ENCODE results near the gene CYB5R4.

DNA sequence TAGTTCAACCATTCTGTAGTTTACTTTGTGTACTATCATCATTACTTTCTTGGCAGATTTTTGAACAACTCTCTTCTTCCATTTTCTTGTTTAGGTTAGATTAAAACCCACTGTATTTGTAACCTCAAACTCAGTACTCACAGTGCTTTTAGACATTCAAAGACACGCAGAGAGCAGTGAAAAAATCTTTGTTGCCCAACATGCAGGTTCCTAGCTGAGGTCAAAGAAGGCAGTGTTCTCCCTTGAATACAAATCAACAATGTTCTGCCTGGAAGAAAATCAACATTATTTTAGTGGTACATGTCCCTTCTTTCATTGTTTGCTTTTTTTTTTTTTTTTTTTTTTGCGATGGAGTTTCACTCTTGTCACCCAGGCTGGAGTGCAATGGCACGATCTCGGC lies 11.2 kb downstream of the CYB5R4 start:
- TF ChIP-seq, protein P1, sequence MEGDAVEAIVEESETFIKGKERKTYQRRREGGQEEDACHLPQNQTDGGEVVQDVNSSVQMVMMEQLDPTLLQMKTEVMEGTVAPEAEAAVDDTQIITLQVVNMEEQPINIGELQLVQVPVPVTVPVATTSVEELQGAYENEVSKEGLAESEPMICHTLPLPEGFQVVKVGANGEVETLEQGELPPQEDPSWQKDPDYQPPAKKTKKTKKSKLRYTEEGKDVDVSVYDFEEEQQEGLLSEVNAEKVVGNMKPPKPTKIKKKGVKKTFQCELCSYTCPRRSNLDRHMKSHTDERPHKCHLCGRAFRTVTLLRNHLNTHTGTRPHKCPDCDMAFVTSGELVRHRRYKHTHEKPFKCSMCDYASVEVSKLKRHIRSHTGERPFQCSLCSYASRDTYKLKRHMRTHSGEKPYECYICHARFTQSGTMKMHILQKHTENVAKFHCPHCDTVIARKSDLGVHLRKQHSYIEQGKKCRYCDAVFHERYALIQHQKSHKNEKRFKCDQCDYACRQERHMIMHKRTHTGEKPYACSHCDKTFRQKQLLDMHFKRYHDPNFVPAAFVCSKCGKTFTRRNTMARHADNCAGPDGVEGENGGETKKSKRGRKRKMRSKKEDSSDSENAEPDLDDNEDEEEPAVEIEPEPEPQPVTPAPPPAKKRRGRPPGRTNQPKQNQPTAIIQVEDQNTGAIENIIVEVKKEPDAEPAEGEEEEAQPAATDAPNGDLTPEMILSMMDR (conservative IDR thresholded peaks at IDR 0.05; ENCODE audit: low read length), result no peak
- TF ChIP-seq EZH2phosphoT487 (IDR thresholded peaks at IDR 0.05; ENCODE audit: borderline replicate concordance), result no peak
